ENCODE data around the gene FHOD1.

DNA sequence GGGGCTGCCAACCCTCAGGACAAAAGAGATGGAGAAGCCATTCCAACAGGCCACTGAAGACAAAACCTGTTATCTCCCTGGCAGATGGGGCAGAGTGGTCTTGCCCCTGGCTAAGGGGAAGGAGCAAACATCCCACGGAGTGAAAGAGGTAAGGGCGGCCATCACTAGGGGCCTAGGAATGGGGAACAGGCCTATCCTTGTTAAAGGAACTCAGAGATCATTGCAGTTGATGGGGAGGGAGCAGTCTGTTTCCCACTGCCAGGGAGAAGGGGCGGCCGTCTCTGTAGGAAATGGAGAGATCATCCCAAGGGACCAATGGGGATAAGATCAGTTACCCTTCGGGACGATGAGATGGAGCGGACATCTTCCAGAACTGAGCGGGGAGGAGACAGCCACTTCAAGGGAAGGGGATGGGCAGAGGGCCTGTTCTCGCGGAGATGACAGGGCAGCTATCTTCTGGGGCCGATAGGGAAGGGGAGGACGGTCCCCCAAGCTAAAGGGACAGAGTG is 20.9 kb downstream of the FHOD1 start:
- TF ChIP-seq, protein P1, sequence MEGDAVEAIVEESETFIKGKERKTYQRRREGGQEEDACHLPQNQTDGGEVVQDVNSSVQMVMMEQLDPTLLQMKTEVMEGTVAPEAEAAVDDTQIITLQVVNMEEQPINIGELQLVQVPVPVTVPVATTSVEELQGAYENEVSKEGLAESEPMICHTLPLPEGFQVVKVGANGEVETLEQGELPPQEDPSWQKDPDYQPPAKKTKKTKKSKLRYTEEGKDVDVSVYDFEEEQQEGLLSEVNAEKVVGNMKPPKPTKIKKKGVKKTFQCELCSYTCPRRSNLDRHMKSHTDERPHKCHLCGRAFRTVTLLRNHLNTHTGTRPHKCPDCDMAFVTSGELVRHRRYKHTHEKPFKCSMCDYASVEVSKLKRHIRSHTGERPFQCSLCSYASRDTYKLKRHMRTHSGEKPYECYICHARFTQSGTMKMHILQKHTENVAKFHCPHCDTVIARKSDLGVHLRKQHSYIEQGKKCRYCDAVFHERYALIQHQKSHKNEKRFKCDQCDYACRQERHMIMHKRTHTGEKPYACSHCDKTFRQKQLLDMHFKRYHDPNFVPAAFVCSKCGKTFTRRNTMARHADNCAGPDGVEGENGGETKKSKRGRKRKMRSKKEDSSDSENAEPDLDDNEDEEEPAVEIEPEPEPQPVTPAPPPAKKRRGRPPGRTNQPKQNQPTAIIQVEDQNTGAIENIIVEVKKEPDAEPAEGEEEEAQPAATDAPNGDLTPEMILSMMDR (IDR thresholded peaks at IDR 0.05), result no peak
- TF ChIP-seq POLR2A (IDR thresholded peaks at IDR 0.05) (no peak), EP300 (IDR thresholded peaks at IDR 0.05) (no peak), POLR2AphosphoS5 (IDR thresholded peaks at IDR 0.05) (no peak)

Measured in gastroesophageal sphincter (tissue), 3 donors.